ENCODE results near the gene CARD14.
"Not testable (repeated sequence)": the region's sequence is repeated elsewhere in the genome, so short reads cannot be mapped to it uniquely, and the experiment has no call there.

Gene CARD14

DNA sequence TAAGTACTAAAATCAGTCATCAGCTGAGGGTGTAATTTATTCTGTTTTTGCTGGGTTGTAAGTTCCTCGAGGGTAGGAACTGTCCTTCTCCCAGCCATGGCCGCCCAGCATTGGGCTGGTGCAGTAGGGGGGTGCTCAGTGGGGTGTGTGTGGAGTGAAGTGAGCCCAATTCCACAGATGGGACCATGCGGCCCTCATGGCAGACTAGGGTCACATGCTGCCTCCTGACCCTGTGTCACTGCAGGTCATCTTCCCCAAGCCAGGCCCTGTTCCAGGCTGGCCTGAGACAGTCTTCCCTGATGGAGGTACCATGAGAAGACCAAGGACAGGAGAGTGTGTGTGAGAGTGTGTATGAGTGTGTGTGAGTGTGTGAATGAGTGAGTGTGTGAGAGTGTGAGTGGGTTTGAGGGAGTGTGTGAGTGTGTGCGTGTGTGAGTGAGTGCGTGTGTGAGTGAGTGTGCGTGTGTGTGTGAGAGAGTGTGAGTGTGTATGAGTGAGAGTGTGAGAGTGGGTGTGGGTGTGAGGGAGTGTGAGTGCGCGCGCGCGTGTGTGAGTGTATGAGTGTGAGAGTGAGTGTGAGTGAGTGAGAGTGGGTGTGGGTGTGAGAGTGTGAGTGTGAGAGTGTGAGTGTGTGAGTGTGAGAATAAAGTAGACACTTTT, 54.1 kb downstream of the CARD14 start:
- no peak for DNase-seq (ENCODE audit: low read depth)

DNA sequence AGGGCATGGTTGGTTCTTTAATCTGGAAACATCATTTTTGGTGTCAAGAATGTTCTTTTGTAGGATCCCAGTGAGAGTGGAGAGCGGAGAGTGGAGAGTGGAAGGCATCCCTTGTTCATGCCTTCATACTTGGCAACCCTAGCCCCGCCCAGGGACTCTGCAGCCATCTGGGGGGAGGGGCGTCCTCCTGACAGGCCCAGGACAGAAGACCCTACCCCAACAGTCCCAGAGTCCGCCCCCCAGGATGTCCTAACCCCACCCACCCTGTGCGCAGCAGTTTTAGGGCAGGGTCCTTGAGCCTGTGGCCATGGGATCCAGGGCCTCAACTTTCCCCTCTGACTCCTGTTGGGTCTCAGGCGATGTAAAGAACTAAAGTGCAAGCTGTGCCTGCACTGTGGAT, 54.9 kb downstream of the CARD14 start:
- DNase-seq (ENCODE audit: low read depth): no peak

DNA sequence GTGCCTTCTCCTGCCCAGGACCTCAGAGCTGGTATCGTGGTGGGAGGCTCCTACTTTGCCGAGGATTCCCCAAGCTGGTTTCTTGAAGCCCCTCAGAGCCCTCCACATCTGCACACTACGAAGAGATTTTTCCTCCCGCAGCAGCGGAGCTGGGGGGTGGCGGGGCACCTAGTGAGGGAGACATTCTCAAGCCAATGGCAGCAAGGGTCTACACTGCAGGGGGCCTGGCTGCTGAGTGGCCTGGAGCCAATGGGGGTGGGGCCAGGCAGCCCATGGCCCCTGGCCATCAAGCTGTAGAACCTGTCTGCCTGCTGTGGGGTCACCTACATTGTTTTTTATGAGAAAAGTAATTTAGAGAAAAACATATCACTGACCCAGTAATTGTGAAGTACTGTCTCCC, 55.4 kb downstream of the CARD14 start:
- no peak for DNase-seq (ENCODE audit: low read depth)

DNA sequence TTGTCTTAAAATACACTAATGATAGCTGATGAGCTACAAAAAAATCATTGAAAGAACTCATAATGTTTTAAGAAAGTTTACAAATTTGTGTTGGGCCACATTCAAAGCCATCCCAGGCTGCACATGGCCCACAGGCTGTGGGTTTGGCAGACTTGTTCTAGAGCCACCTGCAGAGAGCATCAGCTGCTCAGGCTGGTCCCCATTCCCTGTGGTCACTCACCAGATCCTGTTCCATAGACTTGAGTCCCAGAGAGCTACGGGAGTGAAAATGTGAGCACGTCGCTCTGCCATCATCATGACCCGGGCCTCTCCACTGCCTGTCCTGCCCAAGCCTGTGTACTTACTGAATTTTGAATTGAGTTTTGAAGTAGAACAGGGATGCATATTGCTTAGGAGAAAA, 57.3 kb downstream of the CARD14 start:
- DNase-seq (ENCODE audit: low read depth): no peak

DNA sequence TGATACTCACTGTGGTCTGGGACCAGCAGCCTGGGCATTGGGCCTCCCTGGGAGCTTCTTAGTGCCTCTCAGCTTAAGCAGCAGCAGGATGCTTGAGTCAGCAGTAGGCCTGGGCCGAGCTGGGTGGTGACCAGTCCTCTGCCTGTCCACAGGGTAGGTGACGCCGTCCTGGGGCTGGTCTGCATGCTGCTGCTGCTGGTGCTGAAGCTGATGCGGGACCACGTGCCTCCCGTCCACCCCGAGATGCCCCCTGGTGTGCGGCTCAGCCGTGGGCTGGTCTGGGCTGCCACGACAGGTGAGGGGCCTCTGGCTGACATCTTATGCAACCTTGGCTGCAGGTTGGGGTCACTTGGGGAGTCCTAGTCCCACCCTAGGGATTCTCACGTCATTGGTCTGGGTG, 57.8 kb downstream of the CARD14 start:
- no peak for DNase-seq (ENCODE audit: low read depth)

DNA sequence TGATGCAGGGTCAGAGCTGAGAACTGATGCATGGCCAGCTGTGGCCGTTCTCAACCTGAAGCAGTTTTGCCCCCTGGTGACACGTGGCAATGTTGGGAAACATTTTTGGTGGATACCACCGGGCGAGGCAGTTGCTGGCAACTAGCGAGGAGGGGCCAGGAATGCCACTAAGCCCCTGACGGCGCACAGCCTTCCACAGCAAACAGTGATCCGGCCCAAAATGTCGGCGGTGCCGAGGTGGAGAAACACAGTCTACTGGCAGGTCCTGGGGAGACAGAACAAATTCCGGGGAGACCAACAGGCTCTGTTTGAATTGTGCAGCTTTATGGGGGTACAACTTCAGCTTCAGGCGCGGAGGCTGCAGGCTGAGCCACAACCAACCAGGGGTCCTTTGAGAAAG, 58.6 kb downstream of the CARD14 start:
- no peak for DNase-seq (ENCODE audit: low read depth)

DNA sequence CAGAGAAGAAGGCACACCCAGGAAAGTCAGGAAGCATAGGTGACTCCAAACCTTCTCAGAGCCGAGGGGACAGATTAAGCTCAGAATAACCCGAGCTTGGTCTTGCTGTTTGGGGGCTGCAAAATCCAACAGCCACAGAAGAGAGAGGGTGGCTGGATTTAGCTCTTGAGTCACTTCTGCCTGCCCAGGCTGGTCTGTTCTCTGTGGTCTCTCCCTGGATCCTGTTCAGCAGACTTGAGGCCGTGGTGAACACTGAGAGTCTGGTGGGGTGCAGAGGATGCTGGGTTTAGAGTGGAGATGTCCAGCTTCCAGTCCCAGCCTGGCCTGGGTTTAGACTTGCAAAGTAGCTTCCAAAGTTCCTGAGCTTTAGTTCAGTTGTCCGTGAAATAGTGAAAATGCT, 59.2 kb downstream of the CARD14 start:
- no peak for DNase-seq (ENCODE audit: low read depth)

DNA sequence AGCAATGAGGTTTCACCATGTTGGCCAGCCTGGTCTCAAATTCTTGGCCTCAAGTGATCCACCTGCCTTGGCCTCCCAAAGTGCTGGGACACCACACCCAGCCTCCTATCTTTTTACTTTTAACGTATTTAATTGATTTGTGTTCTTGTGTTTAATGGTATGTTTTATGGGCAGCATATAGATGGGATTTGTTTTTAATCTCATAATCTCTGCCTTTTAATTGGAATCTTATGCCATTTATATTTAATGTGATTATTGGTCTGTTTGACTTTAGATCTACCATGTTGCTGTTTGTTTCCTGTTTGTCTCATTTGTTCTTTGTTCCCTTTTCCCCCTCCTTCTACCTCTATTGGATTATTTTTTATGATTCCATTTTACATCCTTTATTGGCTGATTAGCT, 62.6 kb downstream of the CARD14 start:
- no peak for DNase-seq (ENCODE audit: low read depth)

DNA sequence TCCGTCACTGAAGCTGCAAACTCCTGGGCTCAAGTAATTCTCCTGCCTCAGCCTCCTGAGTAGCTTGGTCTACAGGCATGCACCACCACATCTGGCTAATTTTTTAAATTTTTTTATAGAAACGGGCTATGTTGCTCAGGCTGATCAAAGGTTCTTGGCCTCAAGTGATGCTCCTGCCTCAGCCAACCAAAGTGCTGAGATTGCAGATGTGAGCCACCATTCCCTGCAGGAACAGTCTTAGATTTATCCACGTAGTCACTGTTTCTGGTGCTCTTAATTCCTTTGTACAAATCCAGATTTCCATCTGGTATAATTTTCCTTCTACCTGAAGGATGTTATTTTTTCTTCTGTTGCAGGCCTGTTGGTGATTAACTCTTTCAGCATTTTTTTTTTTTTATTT, 63.4 kb downstream of the CARD14 start:
- DNase-seq (ENCODE audit: low read depth): no peak

DNA sequence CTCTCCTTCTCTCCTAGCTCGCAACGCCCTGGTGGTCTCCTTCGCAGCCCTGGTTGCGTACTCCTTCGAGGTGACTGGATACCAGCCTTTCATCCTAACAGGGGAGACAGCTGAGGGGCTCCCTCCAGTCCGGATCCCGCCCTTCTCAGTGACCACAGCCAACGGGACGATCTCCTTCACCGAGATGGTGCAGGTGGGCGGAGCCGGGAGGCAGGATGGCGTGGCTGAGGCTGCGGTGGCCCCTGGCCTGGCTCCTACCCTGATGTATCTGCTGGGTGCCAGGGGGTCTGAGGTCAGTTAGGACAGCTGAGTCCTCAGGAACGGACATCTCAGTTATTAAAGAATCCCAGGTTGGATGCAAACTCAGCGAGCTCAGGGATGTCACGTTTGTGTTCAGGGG, 67.1 kb downstream of the CARD14 start:
- DNase-seq (ENCODE audit: low read depth): no peak

DNA sequence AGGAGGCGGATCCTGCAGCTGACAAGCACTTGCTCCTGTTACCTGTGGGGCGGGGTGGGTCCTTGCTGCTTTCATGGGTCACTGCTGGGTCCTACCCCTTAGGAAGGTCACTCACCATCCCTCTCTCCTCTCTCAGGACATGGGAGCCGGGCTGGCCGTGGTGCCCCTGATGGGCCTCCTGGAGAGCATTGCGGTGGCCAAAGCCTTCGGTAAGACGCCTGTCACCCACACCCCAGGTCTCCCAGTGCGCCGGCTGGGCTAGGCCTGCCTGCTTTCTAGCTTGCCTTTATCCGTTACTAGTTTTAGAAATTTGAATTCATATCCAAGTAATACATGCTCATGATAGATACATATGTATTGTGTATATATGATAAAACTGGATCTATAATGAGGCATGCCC, 67.6 kb downstream of the CARD14 start:
- DNase-seq (ENCODE audit: low read depth): no peak

DNA sequence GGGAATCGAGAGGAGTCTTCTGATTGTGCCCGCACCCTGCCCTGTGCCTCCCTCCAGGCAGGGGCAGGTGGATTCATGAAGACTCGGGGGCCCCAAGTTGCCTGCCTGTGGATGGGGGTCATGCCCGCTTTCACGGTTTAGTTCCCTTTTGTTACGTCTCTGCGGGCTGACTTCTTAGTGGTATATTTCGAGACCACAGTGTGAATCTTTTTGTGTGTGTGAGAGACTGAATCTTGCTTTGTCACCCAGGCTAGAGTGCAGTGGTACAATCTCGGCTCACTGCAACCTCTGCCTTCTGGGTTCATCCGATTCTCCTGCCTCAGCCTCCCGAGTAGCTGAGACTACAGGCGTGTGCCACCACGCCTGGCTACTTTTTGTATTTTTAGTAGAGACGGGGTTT, 72.7 kb downstream of the CARD14 start:
- no peak for DNase-seq (ENCODE audit: low read depth)

DNA sequence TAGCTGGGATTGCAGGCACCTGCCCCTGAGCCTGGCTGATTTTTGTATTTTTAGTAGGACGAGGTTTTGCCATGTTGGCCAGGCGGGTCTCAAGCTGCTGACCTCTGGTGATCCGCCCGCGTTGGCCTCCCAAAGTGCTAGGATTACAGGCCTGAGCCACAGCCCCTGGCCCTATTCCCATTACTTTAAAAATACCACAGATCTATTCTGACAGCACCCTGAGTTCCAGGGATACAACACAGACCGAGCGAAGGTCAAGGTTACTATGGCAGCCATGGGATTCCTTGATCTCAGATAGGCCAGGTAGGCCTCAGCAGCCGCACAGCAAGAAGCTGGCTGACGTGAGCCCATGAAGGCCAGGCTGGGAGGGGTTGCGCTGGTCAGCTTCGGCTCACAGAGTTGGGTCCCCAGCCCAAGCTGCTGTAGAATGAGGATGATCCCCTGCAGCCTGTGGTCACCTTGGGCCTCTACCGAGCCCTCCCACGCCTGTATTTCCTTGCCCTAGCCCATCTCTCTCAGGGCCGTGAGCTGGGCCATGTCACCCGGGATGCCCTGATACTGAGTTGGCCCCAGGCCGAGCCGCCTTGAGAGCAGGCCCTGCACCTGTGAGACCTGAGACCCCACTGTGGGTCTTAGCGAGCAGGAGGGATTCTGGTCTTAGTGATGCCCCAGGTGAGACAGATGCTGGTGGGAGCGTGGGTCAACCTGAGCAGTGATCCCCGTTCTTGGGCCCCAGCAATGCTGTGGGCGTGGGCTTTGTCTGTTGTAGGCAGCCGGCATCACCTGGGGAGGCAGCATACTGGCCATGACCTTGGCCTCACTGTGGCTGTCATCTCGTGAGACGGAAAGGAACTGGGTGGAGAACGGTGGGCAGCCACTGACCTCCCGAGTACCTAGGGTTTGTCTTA, 74.0 kb downstream of the CARD14 start:
- DNase-seq (ENCODE audit: low read depth): no peak

DNA sequence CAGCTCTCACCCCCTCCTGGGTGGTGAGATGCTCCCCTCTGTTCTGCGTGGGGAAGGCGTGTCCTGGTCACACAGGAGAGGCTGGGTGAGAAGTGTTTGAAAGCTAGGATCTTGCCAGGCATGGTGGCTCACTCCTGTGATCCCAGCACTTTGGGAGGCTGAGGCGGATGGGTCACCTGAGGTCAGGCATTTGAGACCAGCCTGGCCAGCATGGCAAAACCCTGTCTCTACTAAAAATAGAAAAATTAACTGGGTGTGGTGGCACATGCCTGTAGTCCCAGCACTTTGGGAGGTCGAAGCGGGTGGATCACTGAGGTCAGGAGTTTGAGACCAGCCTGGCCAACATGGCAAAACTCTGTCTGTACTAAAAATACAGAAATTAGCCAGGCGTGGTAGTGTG, 74.6 kb downstream of the CARD14 start:
- not testable (repeated sequence) for DNase-seq (ENCODE audit: low read depth)

DNA sequence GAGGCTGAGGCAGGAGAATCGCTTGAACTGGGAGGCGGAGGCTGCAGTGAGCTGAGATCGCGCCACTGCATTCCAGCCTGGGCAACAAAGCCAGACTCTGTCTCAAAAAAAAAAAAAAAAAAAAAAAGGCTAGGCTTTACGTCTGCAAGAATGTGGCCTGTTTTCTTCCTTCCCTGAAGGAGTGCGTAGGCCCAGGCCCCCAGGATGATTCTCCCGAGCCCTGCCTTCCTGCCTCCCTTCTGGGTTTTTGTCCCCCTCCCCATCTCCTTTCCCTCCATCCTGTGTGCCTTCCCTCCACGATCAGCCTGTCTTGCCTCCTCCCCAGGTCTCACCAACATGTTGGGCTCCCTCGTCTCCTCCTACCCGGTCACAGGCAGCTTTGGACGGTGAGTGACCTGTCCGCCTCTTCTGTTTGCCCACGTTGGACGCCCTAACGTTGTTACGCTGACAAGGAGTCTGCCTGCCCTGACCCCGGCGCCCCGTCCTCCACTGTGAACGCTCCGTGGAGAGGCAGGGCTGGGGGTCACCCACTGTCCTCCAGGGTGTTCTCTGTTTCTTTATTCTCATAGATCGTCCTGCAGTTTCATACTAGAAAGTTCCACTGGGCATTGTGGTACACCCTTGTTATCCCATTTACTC, 75.2 kb downstream of the CARD14 start:
- DNase-seq (ENCODE audit: low read depth): no peak

DNA sequence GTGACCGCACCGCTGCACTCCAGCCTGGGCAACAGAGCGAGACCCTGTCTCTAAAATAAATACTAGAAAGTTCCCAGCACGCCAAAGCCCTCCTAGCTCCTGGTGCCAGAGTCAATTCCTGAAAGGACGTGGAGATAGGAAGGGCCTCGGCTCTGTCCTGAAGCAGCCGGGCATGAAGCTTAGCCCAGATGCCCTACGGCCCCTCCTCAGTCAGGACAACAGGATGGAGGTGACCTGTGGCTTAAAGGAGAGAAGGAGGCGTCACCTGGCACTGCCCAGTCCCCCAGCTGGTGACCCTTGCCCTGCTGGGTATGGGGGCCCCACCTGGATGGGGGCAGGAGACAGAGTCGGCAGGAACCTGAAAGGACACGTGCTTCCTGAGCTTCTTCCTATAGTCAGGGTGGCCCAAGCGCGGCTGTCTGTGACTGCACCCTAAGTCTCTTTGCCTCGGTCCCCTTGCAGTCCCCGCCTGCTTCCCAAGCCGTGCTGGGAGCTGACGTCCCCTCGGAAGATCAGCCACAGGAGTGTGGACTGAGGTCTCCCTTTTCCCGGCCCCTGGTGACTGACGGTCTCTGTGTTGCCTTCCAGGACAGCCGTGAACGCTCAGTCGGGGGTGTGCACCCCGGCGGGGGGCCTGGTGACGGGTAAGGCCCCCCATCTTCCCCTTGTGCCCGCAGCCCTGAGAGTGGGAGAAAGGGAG, 75.9 kb downstream of the CARD14 start:
- no peak for DNase-seq (ENCODE audit: low read depth)

DNA sequence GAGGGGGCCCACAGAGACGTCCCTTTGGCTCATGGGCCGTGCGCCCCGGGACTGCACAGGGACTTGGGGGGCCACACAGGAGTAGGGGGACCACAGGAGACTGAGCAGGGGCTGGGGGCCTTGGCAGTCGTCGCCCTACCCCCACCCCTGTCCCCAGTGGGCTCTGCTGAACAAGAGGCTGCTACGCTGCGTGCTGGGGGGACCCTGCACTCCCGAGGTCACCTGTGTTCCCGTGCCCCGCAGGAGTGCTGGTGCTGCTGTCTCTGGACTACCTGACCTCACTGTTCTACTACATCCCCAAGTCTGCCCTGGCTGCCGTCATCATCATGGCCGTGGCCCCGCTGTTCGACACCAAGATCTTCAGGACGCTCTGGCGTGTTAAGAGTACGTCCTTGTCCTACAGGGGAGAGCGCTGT, 76.4 kb downstream of the CARD14 start:
- no peak for DNase-seq (ENCODE audit: low read depth)

DNA sequence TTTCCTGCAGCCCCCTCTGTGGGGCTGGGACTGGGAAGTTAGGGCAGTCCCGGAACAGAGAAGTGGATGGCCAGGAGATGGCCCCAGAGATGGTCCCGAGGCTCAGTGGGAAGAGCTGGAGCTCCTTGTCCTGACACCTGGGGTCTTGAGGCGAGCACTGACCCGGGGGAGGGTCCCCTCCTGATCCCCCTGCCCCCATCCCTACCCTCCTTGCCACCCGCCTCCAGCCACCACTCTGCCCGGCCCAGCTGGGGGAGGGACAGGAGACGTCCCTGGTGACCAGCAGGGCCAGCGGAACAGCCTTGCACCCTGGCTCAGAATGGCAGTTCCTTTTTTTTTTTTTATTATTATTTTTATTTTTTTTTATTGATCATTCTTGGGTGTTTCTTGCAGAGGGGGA, 76.9 kb downstream of the CARD14 start:
- DNase-seq (ENCODE audit: low read depth): no peak

DNA sequence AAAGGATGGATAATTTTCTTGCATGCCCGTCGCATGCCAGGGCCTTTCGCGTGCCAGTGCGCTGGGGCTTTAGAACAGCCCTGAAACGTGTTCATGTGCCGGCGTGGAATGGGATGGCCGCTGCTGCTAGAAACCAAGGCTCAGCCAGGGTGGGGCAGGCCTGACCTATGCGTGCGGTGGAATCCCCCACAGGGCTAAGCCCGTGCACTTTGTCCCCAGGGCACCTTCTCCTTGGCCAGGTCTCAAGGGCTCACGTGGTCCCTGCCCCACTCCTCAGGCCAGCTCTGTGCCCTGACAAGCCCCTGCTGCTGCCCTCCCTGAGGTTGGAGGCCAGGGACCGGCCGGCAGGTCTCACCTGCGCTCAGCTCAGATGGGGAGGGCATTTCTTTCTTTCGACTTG, 77.7 kb downstream of the CARD14 start:
- DNase-seq (ENCODE audit: low read depth): no peak

DNA sequence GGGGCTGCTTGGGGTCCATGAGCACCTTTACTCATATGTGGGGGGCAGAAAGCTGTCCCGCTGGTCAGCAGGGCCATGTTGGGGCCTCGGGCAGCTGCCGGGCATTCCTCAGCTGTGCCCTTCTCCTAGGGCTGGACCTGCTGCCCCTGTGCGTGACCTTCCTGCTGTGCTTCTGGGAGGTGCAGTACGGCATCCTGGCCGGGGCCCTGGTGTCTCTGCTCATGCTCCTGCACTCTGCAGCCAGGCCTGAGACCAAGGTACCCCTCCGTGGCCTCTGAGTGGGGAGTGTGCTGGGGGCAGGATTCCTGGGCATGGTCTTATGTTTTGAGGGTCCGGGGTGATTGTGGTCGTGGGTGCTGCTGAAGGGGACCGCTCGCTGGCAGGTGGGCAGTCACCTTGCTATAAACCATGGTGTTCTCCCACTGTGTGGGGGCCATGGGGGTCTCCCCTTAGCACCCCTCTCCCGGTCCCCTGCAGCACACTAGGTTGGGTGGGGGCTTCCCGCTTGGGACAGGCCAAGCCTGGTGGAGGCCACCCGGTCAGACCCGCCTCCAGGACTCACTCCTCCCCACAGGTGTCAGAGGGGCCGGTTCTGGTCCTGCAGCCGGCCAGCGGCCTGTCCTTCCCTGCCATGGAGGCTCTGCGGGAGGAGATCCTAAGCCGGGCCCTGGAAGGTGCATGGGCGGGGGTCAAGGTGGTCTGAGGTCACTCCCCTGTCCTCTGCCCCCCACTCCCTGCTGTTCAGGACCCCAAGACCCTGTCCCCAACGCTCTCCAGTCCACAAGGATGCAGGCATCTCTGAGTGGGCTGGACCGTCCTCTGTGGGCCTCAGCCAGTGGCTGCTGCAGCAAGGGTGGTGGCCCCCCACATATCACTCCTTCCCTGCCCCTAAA, 78.4 kb downstream of the CARD14 start:
- DNase-seq (ENCODE audit: low read depth): no peak

DNA sequence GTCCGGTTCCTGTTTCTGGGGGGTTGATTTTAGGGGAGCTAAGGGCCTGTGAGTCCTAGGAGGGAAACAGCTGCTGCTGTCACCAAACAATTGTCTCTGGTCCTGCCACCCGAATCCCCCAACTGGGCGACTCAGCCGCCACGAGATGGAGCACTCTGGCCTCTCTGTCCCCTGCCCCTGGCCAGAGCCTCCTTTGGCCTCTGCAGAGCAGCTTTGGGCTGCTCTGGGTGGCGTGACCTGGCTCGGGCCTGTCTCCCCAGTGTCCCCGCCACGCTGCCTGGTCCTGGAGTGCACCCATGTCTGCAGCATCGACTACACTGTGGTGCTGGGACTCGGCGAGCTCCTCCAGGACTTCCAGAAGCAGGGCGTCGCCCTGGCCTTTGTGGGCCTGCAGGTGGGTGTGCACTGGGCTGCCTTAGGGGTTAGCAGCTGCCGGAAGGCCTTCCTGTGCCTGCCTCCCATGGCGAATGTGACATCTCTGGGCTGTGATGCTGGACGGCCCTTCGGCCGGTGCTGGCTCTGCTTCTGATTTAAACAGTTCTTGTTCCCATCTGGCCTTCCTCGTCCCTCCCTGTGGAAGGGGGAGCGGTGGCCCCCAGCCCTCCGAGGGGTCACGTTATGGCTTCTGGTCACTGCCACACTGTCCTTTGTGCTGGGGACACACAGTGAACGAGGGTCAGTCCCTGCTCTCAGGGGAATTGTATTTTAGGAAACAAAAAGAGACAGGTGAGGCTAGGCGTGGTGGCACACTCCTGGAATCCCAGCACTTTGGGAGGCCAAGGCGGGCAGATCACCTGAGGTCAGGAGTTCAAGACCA, 79.3 kb downstream of the CARD14 start:
- no peak for DNase-seq (ENCODE audit: low read depth)

Measured in activated T-cell treated with anti-CD3 and anti-CD28 coated beads for 48 hours (primary cell).